NK-92 (cell line): ENCODE data around the gene XYLT1.

Experiments used
- DNase-seq: peaks from one replicate; lab custom pipeline; 2025; ENCODE audit not compliant: unreplicated experiment; lab: John Stamatoyannopoulos, UW

Gene XYLT1

GRCh38 chr16:17126156-17126555, 344.6 kb downstream of the XYLT1 start:
- no peak for DNase-seq

DNA sequence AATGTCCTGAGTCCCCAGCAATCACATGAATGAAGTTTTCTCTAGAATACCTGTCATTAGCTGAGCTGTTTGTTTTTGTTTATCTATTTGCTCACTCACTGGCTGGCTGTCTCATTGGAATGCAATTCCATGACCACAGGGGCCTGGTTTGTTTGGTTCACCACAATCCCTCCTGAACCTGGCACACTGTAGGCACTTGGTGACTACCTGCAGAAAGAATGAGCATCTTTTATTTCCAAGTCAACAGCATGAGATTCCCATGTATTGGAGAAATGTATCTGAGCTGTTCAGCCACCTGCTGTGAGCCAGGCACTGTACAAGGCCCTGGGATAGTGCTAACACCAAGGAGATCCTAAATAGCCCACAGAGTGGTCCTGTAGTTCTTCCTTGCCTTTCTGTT, 345.1 kb downstream of the XYLT1 start:
- no peak for DNase-seq

DNA sequence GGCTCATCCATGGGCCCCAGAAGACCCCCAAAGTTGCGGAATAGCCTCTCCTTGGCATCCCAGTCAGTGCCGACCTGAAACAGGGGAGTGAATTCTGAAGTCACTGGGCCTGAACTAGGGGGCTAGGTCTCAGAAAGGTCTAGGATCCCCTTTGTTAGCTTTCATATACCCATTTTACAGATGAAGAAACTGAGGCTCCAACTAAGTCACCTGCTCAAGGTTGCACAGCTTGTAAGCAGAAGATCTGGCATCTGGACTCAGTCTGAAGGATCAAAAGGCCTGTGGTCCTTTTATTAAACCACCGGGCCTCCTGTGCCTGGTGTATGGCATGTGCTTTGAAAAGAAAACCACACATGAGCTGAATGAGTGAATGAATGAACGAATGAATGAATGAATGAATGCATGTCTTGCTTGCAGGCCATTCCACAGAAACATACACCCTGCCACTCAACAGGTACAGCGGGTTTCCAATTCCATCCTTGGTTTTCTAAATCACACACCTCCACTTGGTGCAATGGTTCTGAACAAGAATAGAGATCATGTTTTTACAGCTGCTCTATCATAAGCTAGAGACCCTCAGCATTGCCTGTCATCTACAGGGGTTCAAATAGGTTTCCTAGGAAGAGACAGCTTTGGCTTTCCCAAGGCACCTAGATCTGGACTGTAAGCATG, 352.7 kb downstream of the XYLT1 start:
- DNase-seq = no peak

DNA sequence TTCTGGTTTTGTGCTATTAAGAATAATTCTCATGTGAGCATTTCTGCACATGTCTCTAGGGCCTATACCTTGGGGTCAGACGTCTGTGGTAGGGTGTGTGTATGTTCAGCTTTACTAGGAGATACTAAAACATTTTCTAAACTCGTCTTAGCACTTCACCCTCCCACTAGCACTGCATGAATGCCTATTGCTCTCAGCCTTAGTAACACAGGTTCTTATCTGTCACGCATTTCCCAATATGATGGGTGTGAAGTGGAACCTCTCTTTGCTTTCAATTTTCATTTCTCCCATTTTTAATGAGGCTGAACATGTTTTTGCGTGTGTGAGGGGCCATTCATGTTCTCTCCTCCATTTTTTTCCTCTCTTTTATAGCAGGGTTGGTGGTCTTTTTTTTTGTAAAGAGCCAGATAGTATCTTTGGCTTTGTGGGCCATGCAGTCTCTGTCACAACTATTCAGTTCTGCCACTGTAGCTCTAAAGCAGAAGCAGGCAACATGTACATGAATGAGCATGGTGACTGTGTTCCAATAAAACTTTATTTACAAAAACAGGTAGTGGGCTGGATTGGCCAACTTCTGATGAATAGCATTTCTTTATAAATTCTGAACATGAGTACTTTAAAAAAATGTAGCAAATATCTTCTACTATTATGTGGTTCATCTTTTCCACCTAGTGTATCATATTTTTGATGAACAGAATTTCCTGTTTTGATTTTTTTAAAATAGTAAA, 354.0 kb downstream of the XYLT1 start:
- no peak for DNase-seq

GRCh38 chr16:17109413-17109812, 361.3 kb downstream of the XYLT1 start:
- no peak for DNase-seq

- DNase-seq = no peak
Measured at GRCh38 chr16:17108596-17108995, 362.2 kb downstream of the XYLT1 start.

DNA sequence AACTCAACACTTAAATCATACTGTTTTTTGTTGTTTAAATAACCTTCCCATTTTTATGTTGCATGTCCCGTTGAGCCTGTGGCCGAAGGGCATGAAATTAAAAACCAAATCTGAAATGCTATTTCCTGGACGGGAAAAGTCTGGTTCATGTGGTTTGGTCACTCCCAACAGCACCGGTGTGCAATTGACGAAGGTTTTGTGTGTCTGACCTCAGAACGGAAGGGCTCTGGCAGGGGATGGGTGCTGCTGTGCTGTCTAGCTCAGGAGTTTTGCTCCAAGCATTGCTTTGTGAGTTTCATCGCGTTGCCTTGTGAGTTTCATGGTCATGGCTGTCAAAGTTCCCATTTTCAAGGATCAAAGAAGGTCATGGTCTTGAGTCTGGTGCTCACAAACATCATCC, 363.3 kb downstream of the XYLT1 start:
- DNase-seq = no peak

GRCh38 chr16:17106243-17106791, 364.4 kb downstream of the XYLT1 start:
- no peak for DNase-seq

- DNase-seq = no peak
Measured at GRCh38 chr16:17105239-17105797, 365.4 kb downstream of the XYLT1 start.

DNA sequence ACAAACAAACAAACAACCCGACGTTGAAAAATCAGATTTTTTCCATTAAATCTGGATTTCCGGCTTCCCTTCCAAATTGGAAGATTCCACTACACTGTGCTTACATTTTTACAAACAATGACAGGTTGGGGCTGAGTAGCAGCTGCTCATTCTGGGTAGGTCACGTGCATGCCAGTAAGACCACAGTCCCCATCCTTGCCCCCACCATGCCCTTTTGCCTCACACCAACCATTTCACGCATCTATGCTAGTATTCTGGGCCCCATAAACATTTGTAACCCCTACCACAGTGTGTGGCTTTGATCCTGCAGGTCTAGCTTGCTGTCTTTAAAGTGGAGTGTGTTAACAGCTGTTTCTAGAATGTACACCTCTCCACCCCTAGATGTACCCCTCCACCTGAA, 366.1 kb downstream of the XYLT1 start:
- no peak for DNase-seq

GRCh38 chr16:17103216-17103615, 367.5 kb downstream of the XYLT1 start:
- DNase-seq = no peak

DNA sequence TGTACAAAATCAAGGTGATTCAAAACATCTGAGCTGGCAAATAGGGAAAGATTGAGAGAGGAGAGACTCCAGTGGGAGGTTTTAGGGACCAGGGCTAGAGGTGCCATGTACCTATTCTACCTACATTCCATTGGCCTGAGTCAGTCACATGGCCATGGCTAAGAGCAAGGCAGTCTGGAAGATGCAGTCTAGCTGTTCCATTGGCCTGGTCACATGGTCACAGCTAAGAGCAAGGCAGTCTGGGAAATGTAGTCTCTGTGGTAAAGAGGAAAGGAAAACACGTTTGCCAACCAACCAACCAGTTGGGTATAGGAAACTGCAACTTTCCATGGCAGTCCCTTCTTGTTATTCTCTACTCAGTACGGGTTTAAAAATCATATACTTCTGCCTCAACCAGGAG, 369.1 kb downstream of the XYLT1 start:
- no peak for DNase-seq

- no peak for DNase-seq
Measured at GRCh38 chr16:17098685-17099084, 372.1 kb downstream of the XYLT1 start.

GRCh38 chr16:17084130-17084529, 386.6 kb downstream of the XYLT1 start:
- DNase-seq = no peak

- DNase-seq = no peak
Measured at GRCh38 chr16:17083628-17084027, 387.1 kb downstream of the XYLT1 start.

DNA sequence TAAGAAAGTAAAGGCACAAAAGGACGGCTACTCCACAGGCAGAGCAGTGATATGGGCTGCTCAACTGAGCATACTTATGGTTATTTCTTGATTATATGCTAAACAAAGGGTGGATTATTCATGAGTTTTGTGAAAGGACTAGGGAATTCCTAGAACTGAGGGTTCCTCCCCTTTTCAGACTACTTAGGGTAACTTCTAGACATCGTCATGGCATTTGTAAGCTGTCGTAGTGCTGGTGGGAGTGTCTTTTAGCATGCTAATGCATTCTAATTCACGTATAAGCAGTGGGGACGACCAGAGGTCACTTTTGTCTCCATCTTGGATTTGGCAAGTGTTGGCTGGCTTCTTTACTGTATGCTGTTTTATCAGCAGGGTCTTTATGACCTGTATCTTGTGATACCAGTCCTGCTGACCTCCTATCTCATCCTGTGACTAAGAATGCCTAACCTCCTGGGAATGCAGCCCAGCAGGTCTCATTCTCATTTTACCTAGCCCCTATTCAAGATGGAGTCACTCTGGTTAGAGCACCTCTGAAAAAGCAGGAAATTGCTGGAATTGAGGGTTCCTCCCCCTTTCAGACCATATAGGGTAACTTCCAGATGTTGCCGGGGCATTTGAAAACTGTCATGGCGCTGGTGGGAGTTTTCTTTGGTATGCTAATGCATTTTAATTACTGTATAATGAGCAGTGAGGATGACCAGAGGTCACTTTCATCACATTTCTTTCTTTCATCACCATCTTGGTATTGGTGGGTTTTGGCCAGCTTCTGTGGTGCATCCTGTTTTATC, 388.5 kb downstream of the XYLT1 start:
- no peak for DNase-seq

DNA sequence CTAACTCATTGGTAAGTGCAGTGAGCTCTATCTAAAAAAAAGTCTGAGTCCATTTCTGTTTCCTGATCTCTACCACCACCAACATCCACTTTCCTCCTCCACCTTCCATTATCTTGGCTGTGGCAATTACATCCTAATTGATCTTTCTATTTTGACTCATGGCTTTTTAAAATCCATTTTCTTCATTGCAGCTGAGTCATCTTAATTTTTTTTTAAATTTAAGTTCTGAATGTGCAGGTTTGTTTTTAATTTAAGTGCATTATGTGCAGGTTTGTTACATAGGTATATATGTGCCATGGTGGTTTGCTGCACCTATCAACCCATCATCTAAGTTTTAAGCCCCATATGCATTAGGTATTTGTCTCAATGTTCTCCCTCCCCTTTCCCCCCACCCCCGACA, 390.7 kb downstream of the XYLT1 start:
- no peak for DNase-seq

- no peak for DNase-seq
Measured at GRCh38 chr16:17078931-17079631, 391.7 kb downstream of the XYLT1 start.

GRCh38 chr16:17076818-17077498, 393.8 kb downstream of the XYLT1 start:
- DNase-seq = no peak

DNA sequence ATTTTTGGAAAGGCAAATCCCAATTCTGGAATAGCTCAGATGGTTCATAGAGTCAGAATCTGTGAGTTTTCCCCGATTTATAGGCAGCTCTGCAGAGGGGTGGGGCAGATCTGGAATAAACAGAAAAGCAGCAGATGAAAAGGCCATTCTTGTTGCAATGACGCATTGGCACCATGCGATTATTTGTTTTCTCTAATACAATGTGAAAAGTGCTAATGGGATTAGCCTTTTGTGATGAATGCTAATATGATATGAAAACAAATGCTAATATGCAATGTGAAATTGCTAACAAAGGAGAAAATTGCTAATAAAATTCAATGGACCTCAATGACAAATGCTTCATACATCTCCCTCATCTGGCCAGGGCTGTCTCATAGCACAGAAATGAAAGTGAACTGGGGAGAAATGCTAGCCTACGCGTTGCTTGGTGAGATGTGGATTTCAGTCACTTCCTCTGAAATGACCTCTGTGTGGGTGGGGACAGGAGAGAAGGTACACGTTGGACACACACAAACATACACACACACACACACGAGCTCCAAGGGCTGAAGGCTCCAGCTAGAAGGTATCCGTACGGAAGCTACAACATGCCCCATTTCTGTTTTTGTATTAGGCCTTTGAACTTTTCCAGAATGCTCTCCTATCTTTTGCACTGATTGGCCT, 394.5 kb downstream of the XYLT1 start:
- no peak for DNase-seq
